H1 (cell line): ENCODE data around the gene KIF13A. TPM values are rescaled to one million over a fixed set of nuclear protein-coding genes. Genes with fewer than 3 reads are reported as not detected.
A peak's percentile ranks its signal among the peaks of the same experiment; 100 is the strongest.

ENCODE experiments used
- CTCF ChIA-PET: fragments of 300-600 bp; sonication (Branson Sonifier 250); formaldehyde crosslinking; loops from one replicate; lab custom pipeline; 2021; ENCODE audit not compliant: partially characterized antibody; lab: Charles Lee
- POLR2A ChIA-PET: fragments of 300-600 bp; sonication (Branson Sonifier 250); formaldehyde crosslinking; loops from one replicate; lab custom pipeline; 2021; ENCODE audit warnings: inconsistent platforms; ENCODE audit not compliant: partially characterized antibody; lab: Charles Lee
- DNase-seq, 2 experiments: peaks; one replicate each; pipeline versions ENCODE4 v3.0.0 to v3.0.0-alpha.2; 2010 to 2022; ENCODE audit warnings: low spot score in 2 of 2, low read depth in 1 of 2, mixed read lengths in 1 of 2
- FAIRE-seq: peaks from 2 replicates; lab custom pipeline; 2011; peaks lifted over from hg19 to GRCh38; lab: Jason Lieb, UNC
- H2AFZ ChIP-seq: 2 replicates; pipeline ENCODE4 v1.8.1; 2012; ENCODE audit warnings: low read length, inconsistent platforms
- H2AK5ac ChIP-seq: 2 replicates; pipeline ENCODE4 v1.6.1; 2013; ENCODE audit warnings: low read depth, low read length
- H2BK120ac ChIP-seq: replicated peaks from 2 replicates; pipeline ENCODE3; 2013; ENCODE audit warnings: low read depth, low read length, inconsistent platforms
- H2BK12ac ChIP-seq: 2 replicates; pipeline ENCODE4 v1.6.1; 2013; ENCODE audit warnings: low read depth, low read length
- H2BK15ac ChIP-seq: 2 replicates; pipeline ENCODE4 v1.6.1; 2013; ENCODE audit warnings: low read length
- H2BK20ac ChIP-seq: 2 replicates; pipeline ENCODE4 v1.6.1; 2013; ENCODE audit warnings: low read length
- H2BK5ac ChIP-seq: 2 replicates; pipeline ENCODE4 v1.6.1; 2013; ENCODE audit warnings: low read depth, low read length
- H3K14ac ChIP-seq: 2 replicates; pipeline ENCODE4 v1.6.1; 2013; ENCODE audit warnings: inconsistent platforms; ENCODE audit not compliant: insufficient read length
- H3K18ac ChIP-seq: 2 replicates; pipeline ENCODE4 v1.6.1; 2013; ENCODE audit warnings: low read length; ENCODE audit errors: extremely low read depth
- H3K23ac ChIP-seq: 2 replicates; pipeline ENCODE4 v1.6.1; 2013; ENCODE audit warnings: inconsistent platforms; ENCODE audit not compliant: insufficient read length
- H3K23me2 ChIP-seq: 2 replicates; pipeline ENCODE4 v1.6.1; 2013; ENCODE audit warnings: low read depth, low read length
- H3K27ac ChIP-seq: 2 replicates; pipeline ENCODE4 v1.6.1; 2011; ENCODE audit warnings: low read depth, low read length, inconsistent platforms
- H3K27me3 ChIP-seq, 4 experiments: replicated peaks in 1 of 4; 1 replicate in 1 of 4; 2 replicates in 3 of 4; pipeline versions ENCODE4 v1.6.1 to v1.8.1; 2011 to 2013; ENCODE audit warnings: low read length in 3 of 4, mild to moderate bottlenecking in 3 of 4, inconsistent platforms in 2 of 4, mixed read lengths in 2 of 4, moderate library complexity in 1 of 4; ENCODE audit not compliant: control insufficient read depth in 3 of 4, insufficient read depth in 3 of 4; ENCODE audit errors: extremely low read depth in 1 of 4
- H3K36me3 ChIP-seq, 4 experiments: 2 replicates each; pipeline versions ENCODE4 v1.6.1 to v1.8.1; 2011 to 2013; ENCODE audit warnings: mild to moderate bottlenecking in 4 of 4, low read length in 3 of 4, moderate library complexity in 2 of 4, control low read depth in 1 of 4, inconsistent platforms in 1 of 4; ENCODE audit not compliant: insufficient read depth in 4 of 4, control insufficient read depth in 2 of 4
- H3K4ac ChIP-seq: replicated peaks from 2 replicates; pipeline ENCODE3; 2013; ENCODE audit warnings: low read length, low read depth, mixed read lengths, inconsistent platforms; ENCODE audit not compliant: insufficient read length
- H3K4me1 ChIP-seq, 4 experiments: replicated peaks in 1 of 4; 1 replicate in 1 of 4; 2 replicates in 3 of 4; pipeline versions ENCODE4 v1.6.1 to v1.8.1; 2011 to 2013; ENCODE audit warnings: low read length in 3 of 4, inconsistent platforms in 2 of 4, mixed read lengths in 1 of 4; ENCODE audit not compliant: insufficient read depth in 4 of 4, control insufficient read depth in 3 of 4
- H3K4me2 ChIP-seq, 2 experiments: 2 replicates each; pipeline versions ENCODE4 v1.6.1 to v1.8.1; 2011 to 2013; ENCODE audit warnings: low read depth in 2 of 2, low read length in 2 of 2, control low read depth in 1 of 2, inconsistent platforms in 1 of 2, mild to moderate bottlenecking in 1 of 2; ENCODE audit not compliant: insufficient read depth in 1 of 2
- H3K4me3 ChIP-seq, 4 experiments: fragments of 200-600, 300-600 bp in 1 of 4; sonication (generic), shearing (Covaris generic), sonication (Bioruptor Twin) in 1 of 4; 2 replicates each; pipeline versions ENCODE4 v1.5.1 to v1.8.1; 2011 to 2016; ENCODE audit warnings: low read length in 4 of 4, low read depth in 3 of 4, control low read depth in 2 of 4, inconsistent platforms in 2 of 4, mild to moderate bottlenecking in 2 of 4, mixed read lengths in 1 of 4, moderate library complexity in 1 of 4; ENCODE audit not compliant: insufficient read depth in 2 of 4; ENCODE audit errors: extremely low read depth in 1 of 4
- H3K56ac ChIP-seq: replicated peaks from 2 replicates; pipeline ENCODE3; 2013; ENCODE audit warnings: low read depth, mild to moderate bottlenecking, mixed read lengths, low read length, inconsistent platforms; ENCODE audit not compliant: insufficient read length
- H3K79me1 ChIP-seq: 2 replicates; pipeline ENCODE4 v1.6.1; 2013; ENCODE audit warnings: low read depth, low read length, control low read depth
- H3K79me2 ChIP-seq, 2 experiments: 2 replicates each; pipeline versions ENCODE4 v1.6.1 to v1.8.1; 2012 to 2013; ENCODE audit warnings: low read length in 2 of 2, mild to moderate bottlenecking in 2 of 2, inconsistent platforms in 1 of 2; ENCODE audit not compliant: insufficient read depth in 2 of 2, control insufficient read depth in 1 of 2
- H3K9ac ChIP-seq, 4 experiments: replicated peaks in 1 of 4; 1 replicate in 1 of 4; 2 replicates in 3 of 4; pipeline versions ENCODE4 v1.6.1 to v1.8.1; 2011 to 2013; ENCODE audit warnings: low read depth in 3 of 4, low read length in 3 of 4, control low read depth in 2 of 4, mild to moderate bottlenecking in 2 of 4, moderate library complexity in 2 of 4, inconsistent platforms in 1 of 4; ENCODE audit errors: extremely low read depth in 1 of 4
- H3K9me3 ChIP-seq, 2 experiments: 2 replicates each; pipeline versions ENCODE4 v1.6.1 to v1.8.1; 2012 to 2013; ENCODE audit warnings: mild to moderate bottlenecking in 2 of 2, moderate library complexity in 2 of 2, control low read depth in 1 of 2, inconsistent platforms in 1 of 2, low read depth in 1 of 2, low read length in 1 of 2, mixed read lengths in 1 of 2; ENCODE audit not compliant: insufficient read depth in 2 of 2
- H4K20me1 ChIP-seq, 2 experiments: replicated peaks in 1 of 2; 2 replicates each; pipeline versions ENCODE3 to v1.8.1; 2011 to 2013; ENCODE audit warnings: inconsistent platforms in 2 of 2, low read length in 2 of 2, mild to moderate bottlenecking in 1 of 2; ENCODE audit not compliant: insufficient read depth in 2 of 2, control insufficient read depth in 1 of 2
- H4K5ac ChIP-seq: 2 replicates; pipeline ENCODE4 v1.6.1; 2013; ENCODE audit warnings: low read length, low read depth, mixed read lengths, inconsistent platforms; ENCODE audit not compliant: insufficient read length
- H4K8ac ChIP-seq: 2 replicates; pipeline ENCODE4 v1.8.0; 2013; ENCODE audit warnings: mild to moderate bottlenecking, moderate library complexity, low read length, inconsistent platforms; ENCODE audit not compliant: insufficient read depth; ENCODE audit errors: extremely low read depth
- H4K91ac ChIP-seq: replicated peaks from 2 replicates; pipeline ENCODE3; 2013; ENCODE audit warnings: low read length, mixed read lengths, inconsistent platforms; ENCODE audit not compliant: insufficient read length
- KDM5A ChIP-seq: fragments of 200-600 bp; IDR thresholded peaks from 2 replicates; pipeline ENCODE4 v1.7.1; 2012; ENCODE audit warnings: mild to moderate bottlenecking, low read length, inconsistent platforms, mixed read lengths
- WGBS, 2 experiments: shearing (Covaris generic) in 1 of 2; methylation state at CpG; one replicate each; pipeline versions ENCODE4 v1.1.6 to v1.1.7; 2013 to 2015; ENCODE audit warnings: low lambda C conversion rate in 2 of 2, mixed read lengths in 2 of 2, inconsistent platforms in 1 of 2, low coverage in 1 of 2, missing lambda C conversion rate in 1 of 2; ENCODE audit not compliant: insufficient replicate concordance in 2 of 2, insufficient coverage in 1 of 2, insufficient read length in 1 of 2; ENCODE audit errors: extremely low coverage in 1 of 2, missing lambda C conversion rate in 1 of 2; 5-methylcytosine and 5-hydroxymethylcytosine counted together
- polyA plus RNA-seq, 7 experiments: library from polyadenylated mRNA; depleted of rRNA in 3 of 7; stranded (reverse) in 5 of 7; unstranded in 2 of 7; fragments of >200 nt in 5 of 7; fragments of 200-250 nt in 2 of 7; gene quantifications; 1 replicate in 5 of 7; 2 replicates in 1 of 7; 4 replicates in 1 of 7; pipeline versions ENCODE4 v1.2.1 to v1.2.3, GENCODE V29; 2011 to 2013; ENCODE audit warnings: missing spikeins in 2 of 7, mixed read lengths in 2 of 7
- total RNA-seq: library from RNA; stranded (reverse); fragmentation: NEBNext Ultra II Directional; extraction: Animal tissue kit (Norgen Biotek cat#: 25700); gene quantifications from 2 replicates; pipeline ENCODE4 v1.2.1, GENCODE V29; 2021
- TF ChIP-seq, protein P1 (sequence below): IDR thresholded peaks from 2 replicates; pipeline ENCODE4 v1.6.1; 2012; ENCODE audit warnings: inconsistent platforms

Gene KIF13A
- total and polyA plus RNA-seq, 2 of the 8 experiments (the other 6 are each of a cell fraction or from before 2014, with no cell fraction given) = 14.7 to 40.8 TPM

DNA sequence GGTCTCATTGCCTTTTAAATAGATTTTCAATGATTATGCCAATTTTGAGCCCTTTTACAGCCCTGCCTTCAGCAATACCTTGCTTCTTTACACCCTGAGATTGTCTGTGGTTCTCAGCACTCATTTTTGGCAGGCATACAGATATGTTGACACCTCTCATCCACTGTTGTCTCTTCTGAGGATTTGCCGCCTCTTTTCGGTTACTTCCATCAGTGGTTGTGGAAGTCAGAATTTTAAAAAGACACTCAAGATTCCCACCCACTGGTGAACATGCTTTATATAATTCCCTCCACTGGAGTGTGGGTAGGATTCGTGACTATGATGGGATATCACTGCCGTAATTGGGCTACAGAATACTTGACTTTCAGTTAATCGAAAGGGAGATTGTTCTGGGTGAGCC, 37.4 kb upstream of the KIF13A start:
- ChIA-PET CTCF (interaction anchor here (1.0 kb wide), 1 partner anchor 24 kb away, joined by 3 read pairs; no protein-coding TSS in a partner anchor), POLR2A (interaction anchor here (1.2 kb wide), 1 partner anchor 8 kb away, joined by 3 read pairs; no protein-coding TSS in a partner anchor)
- Histone ChIP-seq H4K8ac (no peak overlapping the region), H3K9me3 (peaks cover 0 to 3% of the 10 kb centered on the region in 2 experiments; a peak in 1 of 4 replicates), H2BK5ac (no peak overlapping the region), H3K56ac (no peak overlapping the region), H4K5ac (no peak overlapping the region), H3K18ac (no peak overlapping the region), H3K14ac (no peak overlapping the region), H3K4me1 (peaks cover 5 to 18% (median 13%) of the 10 kb centered on the region in 4 experiments), H3K79me1 (no peaks in the 10 kb centered on the region), H3K27ac (no peak overlapping the region), H3K36me3 (no peaks in the 10 kb centered on the region), H3K4me3 (no peak overlapping the region), H4K91ac (no peak overlapping the region), H2BK15ac (no peak overlapping the region), H2BK20ac (peak overlapping the region; percentile 41; the same call in 1 of the 2 replicates), H3K79me2 (no peaks in the 10 kb centered on the region), H2AK5ac (no peak overlapping the region; the same call in 1 of the 2 replicates), H3K4me2 (no peak overlapping the region), H2BK12ac (peak overlapping the region; percentile 77), H2AFZ (no peak overlapping the region), H4K20me1 (no peaks in the 10 kb centered on the region), H3K9ac (no peak overlapping the region), H2BK120ac (peak overlapping the region; percentile 39), H3K4ac (no peak overlapping the region), H3K23ac (no peak overlapping the region), H3K27me3 (no peaks in the 10 kb centered on the region), H3K23me2 (no peaks in the 10 kb centered on the region)
- no peak for FAIRE-seq
- no peak for DNase-seq
- TF ChIP-seq, protein P1, sequence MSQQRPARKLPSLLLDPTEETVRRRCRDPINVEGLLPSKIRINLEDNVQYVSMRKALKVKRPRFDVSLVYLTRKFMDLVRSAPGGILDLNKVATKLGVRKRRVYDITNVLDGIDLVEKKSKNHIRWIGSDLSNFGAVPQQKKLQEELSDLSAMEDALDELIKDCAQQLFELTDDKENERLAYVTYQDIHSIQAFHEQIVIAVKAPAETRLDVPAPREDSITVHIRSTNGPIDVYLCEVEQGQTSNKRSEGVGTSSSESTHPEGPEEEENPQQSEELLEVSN = peak; percentile 20; the same call in 1 of the 2 replicates
- no peak for TF ChIP-seq KDM5A
- 91% methylated on average over 5 of the region's 5 CpGs; no CpG with 5 or more reads in 1 of the 2 experiments for WGBS, 2 experiments
